OCI-LY1 (cell line): ENCODE data around the gene ERN1.

Source experiments
- H2AFZ ChIP-seq: fragments of 200-600 bp; sonication (generic), shearing (Covaris generic); 2 replicates; pipeline ENCODE4 v1.6.0; 2014; ENCODE audit warnings: antibody characterized with exemption, mild to moderate bottlenecking, low read length
- H3F3A ChIP-seq: fragments of 200-600 bp; sonication (generic), shearing (Covaris generic); 2 replicates; pipeline ENCODE4 v1.6.0; 2014; ENCODE audit warnings: mild to moderate bottlenecking, antibody characterized with exemption, low read length, moderate library complexity; ENCODE audit not compliant: insufficient read depth
- H3K27ac ChIP-seq: fragments of 200-600 bp; sonication (generic); 2 replicates; pipeline ENCODE4 v1.5.1; 2014; ENCODE audit warnings: low read length, mixed run types, mild to moderate bottlenecking, low read depth; ENCODE audit not compliant: poor library complexity, severe bottlenecking
- H3K27me3 ChIP-seq: fragments of 200-600 bp; sonication (generic); 2 replicates; pipeline ENCODE4 v1.6.0; 2014; ENCODE audit warnings: antibody characterized with exemption, mild to moderate bottlenecking, low read length, moderate library complexity; ENCODE audit not compliant: insufficient read depth
- H3K36me3 ChIP-seq: fragments of 200-600 bp; sonication (generic); 2 replicates; pipeline ENCODE4 v1.6.1; 2014; ENCODE audit warnings: mild to moderate bottlenecking, antibody characterized with exemption, low read length, moderate library complexity, mixed read lengths; ENCODE audit not compliant: insufficient read depth
- H3K4me1 ChIP-seq: fragments of 200-600 bp; sonication (generic); 2 replicates; pipeline ENCODE4 v1.5.1; 2014; ENCODE audit warnings: mild to moderate bottlenecking, low read length, moderate library complexity; ENCODE audit not compliant: insufficient read depth, severe bottlenecking
- H3K4me2 ChIP-seq: fragments of 200-600 bp; sonication (generic), shearing (Covaris generic); 2 replicates; pipeline ENCODE4 v1.6.1; 2014; ENCODE audit warnings: low read length
- H3K4me3 ChIP-seq: fragments of 200-600 bp; sonication (generic); 2 replicates; pipeline ENCODE4 v1.5.1; 2014; ENCODE audit warnings: low read length, low read depth, mild to moderate bottlenecking, mixed read lengths; ENCODE audit not compliant: poor library complexity, severe bottlenecking
- H3K79me2 ChIP-seq: fragments of 200-600 bp; shearing (Covaris generic); 2 replicates; pipeline ENCODE4 v1.6.1; 2016; ENCODE audit warnings: mixed run types, low read length, mixed read lengths; ENCODE audit not compliant: insufficient read depth
- H3K9ac ChIP-seq: fragments of 200-600 bp; sonication (generic), shearing (Covaris generic); 2 replicates; pipeline ENCODE4 v1.6.1; 2014; ENCODE audit warnings: mild to moderate bottlenecking, low read length, mixed read lengths
- H3K9me2 ChIP-seq: fragments of 200-600 bp; sonication (generic), shearing (Covaris generic); 2 replicates; pipeline ENCODE4 v1.6.1; 2014; ENCODE audit warnings: low read depth, mild to moderate bottlenecking, low read length, mixed read lengths
- H3K9me3 ChIP-seq: fragments of 200-600 bp; shearing (Covaris generic); 2 replicates; pipeline ENCODE4 v1.6.1; 2014; ENCODE audit warnings: low read length, mixed read lengths
- H4K20me1 ChIP-seq: fragments of 200-600 bp; sonication (generic), shearing (Covaris generic); 2 replicates; pipeline ENCODE4 v1.6.0; 2016; ENCODE audit warnings: mild to moderate bottlenecking, low read length; ENCODE audit not compliant: insufficient read depth
- EZH2 ChIP-seq: fragments of 200-600 bp; sonication (generic), shearing (Covaris generic); IDR thresholded peaks from 2 replicates; pipeline ENCODE4 v1.8.0; 2017; ENCODE audit warnings: borderline replicate concordance, mixed run types, mild to moderate bottlenecking, antibody characterized with exemption, low read length, moderate library complexity, mixed read lengths
- TF ChIP-seq, protein P1 (sequence below): fragments of 200-600 bp; sonication (generic), shearing (Covaris generic); IDR thresholded peaks from 2 replicates; pipeline ENCODE4 v1.5.1; 2017; ENCODE audit warnings: mild to moderate bottlenecking, antibody characterized with exemption, low read length, moderate library complexity, mixed read lengths

Gene ERN1

GRCh38 chr17:64126918-64127317 is 3.0 kb downstream of the ERN1 start:
- Histone ChIP-seq H3K4me1 (peaks cover 18% of the 10 kb centered on the region), H4K20me1 (no peaks in the 10 kb centered on the region), H3K4me2 (no peak overlapping the region), H3F3A (no peaks in the 10 kb centered on the region), H3K9me3 (no peaks in the 10 kb centered on the region), H3K4me3 (no peak overlapping the region), H2AFZ (no peak overlapping the region), H3K27me3 (peaks cover 4% of the 10 kb centered on the region; the same call in 1 of the 2 replicates), H3K9me2 (no peaks in the 10 kb centered on the region), H3K36me3 (no peaks in the 10 kb centered on the region), H3K9ac (no peak overlapping the region), H3K79me2 (no peaks in the 10 kb centered on the region), H3K27ac (no peak overlapping the region)
- TF ChIP-seq, protein P1, sequence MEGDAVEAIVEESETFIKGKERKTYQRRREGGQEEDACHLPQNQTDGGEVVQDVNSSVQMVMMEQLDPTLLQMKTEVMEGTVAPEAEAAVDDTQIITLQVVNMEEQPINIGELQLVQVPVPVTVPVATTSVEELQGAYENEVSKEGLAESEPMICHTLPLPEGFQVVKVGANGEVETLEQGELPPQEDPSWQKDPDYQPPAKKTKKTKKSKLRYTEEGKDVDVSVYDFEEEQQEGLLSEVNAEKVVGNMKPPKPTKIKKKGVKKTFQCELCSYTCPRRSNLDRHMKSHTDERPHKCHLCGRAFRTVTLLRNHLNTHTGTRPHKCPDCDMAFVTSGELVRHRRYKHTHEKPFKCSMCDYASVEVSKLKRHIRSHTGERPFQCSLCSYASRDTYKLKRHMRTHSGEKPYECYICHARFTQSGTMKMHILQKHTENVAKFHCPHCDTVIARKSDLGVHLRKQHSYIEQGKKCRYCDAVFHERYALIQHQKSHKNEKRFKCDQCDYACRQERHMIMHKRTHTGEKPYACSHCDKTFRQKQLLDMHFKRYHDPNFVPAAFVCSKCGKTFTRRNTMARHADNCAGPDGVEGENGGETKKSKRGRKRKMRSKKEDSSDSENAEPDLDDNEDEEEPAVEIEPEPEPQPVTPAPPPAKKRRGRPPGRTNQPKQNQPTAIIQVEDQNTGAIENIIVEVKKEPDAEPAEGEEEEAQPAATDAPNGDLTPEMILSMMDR, result no peak
- no peak for TF ChIP-seq EZH2

- no peaks in the 10 kb centered on the region for H3K79me2 ChIP-seq
- H4K20me1 ChIP-seq, result no peaks in the 10 kb centered on the region
- H3F3A ChIP-seq, result no peaks in the 10 kb centered on the region
- H3K27me3 ChIP-seq, result peaks cover 4% of the 10 kb centered on the region; the same call in 1 of the 2 replicates
- no peak overlapping the region for H3K27ac ChIP-seq
- H3K36me3 ChIP-seq, result no peaks in the 10 kb centered on the region
- no peak overlapping the region for H3K4me2 ChIP-seq
- peaks cover 17% of the 10 kb centered on the region for H3K4me1 ChIP-seq
- no peak overlapping the region for H2AFZ ChIP-seq
- H3K9me3 ChIP-seq, result no peaks in the 10 kb centered on the region
- TF ChIP-seq, protein P1, result no peak
- no peak for TF ChIP-seq EZH2
- H3K4me3 ChIP-seq, result no peak overlapping the region
- H3K9ac ChIP-seq, result no peak overlapping the region
- H3K9me2 ChIP-seq, result no peaks in the 10 kb centered on the region
Observed at GRCh38 chr17:64125937-64126336, 4.0 kb downstream of the ERN1 start.

GRCh38 chr17:64124609-64125008 is 5.3 kb downstream of the ERN1 start:
- Histone ChIP-seq H3K9ac (no peak overlapping the region), H3F3A (no peaks in the 10 kb centered on the region), H3K27ac (no peak overlapping the region), H3K4me3 (no peak overlapping the region), H3K9me3 (no peaks in the 10 kb centered on the region), H2AFZ (no peak overlapping the region), H3K36me3 (no peaks in the 10 kb centered on the region), H3K27me3 (peaks cover 4% of the 10 kb centered on the region; the same call in 1 of the 2 replicates), H3K4me1 (peaks cover 9% of the 10 kb centered on the region), H3K79me2 (no peaks in the 10 kb centered on the region), H3K4me2 (no peak overlapping the region), H4K20me1 (no peaks in the 10 kb centered on the region), H3K9me2 (no peaks in the 10 kb centered on the region)
- TF ChIP-seq, protein P1, result no peak
- TF ChIP-seq EZH2, result no peak
